D721Med (cell line): ENCODE measurements around the gene FCRL1.

ENCODE experiments used
- DNase-seq: peaks from one replicate; pipeline ENCODE4 v3.0.0; 2011; ENCODE audit warnings: low spot score; ENCODE audit not compliant: insufficient read length
- FAIRE-seq: peaks from 2 replicates; lab custom pipeline; 2011; peaks lifted over from hg19 to GRCh38; lab: Jason Lieb, UNC
- TF ChIP-seq, protein P1 (sequence below): IDR thresholded peaks from 2 replicates; pipeline ENCODE4 v1.5.1; 2012; ENCODE audit warnings: mild to moderate bottlenecking, control low read depth; ENCODE audit not compliant: insufficient read depth; ENCODE audit errors: missing control alignments

The FCRL1 gene, protein sequence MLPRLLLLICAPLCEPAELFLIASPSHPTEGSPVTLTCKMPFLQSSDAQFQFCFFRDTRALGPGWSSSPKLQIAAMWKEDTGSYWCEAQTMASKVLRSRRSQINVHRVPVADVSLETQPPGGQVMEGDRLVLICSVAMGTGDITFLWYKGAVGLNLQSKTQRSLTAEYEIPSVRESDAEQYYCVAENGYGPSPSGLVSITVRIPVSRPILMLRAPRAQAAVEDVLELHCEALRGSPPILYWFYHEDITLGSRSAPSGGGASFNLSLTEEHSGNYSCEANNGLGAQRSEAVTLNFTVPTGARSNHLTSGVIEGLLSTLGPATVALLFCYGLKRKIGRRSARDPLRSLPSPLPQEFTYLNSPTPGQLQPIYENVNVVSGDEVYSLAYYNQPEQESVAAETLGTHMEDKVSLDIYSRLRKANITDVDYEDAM

DNA sequence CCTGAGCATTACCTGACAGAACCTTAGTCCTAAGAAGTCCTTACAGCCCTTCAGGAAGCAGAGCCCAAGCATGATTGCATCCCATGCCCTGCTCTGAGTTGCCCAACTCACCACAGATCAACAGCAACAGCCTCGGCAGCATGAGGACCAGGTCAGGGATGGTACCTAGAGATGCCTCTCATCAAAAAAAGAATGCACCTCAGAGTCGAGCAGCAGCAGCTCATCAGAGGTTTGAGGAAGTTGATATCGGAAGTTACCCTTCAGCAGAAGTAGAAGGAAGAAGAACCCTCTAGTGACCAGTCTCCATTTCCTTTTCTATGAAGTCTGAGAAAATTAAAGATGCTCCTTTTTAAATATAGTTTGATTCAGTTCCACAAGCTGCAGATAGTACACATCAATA is at the start of gene FCRL1:
Gene FCRL1, minus strand, starts transcription at position 225 of the 400 bp plus-strand sequence. Its CDS starts 83 bp downstream, at position 142.
- DNase-seq (no peak), FAIRE-seq (no peak)
- TF ChIP-seq, protein P1, sequence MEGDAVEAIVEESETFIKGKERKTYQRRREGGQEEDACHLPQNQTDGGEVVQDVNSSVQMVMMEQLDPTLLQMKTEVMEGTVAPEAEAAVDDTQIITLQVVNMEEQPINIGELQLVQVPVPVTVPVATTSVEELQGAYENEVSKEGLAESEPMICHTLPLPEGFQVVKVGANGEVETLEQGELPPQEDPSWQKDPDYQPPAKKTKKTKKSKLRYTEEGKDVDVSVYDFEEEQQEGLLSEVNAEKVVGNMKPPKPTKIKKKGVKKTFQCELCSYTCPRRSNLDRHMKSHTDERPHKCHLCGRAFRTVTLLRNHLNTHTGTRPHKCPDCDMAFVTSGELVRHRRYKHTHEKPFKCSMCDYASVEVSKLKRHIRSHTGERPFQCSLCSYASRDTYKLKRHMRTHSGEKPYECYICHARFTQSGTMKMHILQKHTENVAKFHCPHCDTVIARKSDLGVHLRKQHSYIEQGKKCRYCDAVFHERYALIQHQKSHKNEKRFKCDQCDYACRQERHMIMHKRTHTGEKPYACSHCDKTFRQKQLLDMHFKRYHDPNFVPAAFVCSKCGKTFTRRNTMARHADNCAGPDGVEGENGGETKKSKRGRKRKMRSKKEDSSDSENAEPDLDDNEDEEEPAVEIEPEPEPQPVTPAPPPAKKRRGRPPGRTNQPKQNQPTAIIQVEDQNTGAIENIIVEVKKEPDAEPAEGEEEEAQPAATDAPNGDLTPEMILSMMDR: no peak

DNA sequence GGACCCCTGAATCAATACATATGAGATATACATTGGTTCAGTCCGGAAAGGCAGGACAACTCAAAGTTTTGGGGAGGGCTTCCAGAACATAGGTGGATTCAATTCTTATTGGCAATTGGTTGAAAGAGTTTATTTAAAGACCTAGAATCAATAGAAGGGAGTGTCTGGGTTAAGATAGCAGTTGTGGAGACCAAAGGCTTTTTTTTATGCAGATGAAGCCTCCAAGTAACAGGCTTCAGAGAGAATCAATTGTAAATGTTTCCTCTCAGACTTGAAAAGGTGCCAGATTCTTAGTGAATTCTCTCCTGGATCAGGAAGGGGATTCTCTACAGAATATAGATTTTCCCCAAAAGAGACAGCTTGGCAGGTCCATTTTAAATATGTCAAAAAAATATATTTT is 48.7 kb upstream of the FCRL1 start:
- TF ChIP-seq, protein P1: no peak
- FAIRE-seq (no peak), DNase-seq (no peak)

DNA sequence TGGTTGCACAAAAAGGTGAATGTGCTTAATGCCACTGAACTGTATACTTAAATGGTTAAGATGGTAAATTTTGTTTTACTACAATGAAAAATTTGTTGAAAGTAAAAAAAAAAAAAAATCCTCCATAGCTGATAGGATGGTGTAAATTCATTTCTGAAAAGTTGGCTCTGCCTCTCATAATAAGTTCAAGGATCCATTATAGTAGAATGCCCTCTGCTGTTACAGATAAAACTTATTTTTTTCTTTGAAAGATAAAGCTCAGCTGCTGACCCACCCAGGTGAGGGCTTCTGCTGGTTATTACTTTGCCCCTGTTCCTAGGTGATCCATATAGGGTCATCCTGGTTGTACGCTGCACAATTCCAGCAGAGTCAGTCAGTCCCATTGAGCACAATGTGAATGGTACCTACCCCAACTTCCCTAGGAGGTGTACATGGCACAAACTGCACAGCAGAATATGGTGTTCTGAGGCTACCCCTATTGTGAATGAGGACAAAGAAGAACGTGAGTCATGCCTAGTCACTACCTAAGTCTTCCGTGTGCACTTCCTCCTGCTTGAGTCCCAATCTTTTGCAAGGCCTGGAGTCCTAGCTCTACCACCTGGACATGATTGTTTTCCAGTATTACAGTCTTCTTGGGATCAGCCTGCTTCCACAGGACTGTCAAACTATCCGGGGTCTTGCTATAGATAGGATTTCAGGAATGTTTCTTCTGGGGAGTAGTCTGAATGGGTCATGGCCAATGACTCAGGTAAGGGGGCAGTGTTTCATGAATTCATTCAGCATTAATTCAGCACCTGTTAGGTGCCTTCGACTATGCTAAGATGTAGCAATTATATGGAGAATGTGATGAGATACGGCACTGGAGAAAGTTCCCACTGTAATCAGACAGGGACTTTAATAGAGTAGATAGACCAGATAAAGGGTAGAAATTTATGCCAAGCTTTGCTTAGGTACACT is 42.5 kb upstream of the FCRL1 start:
- FAIRE-seq (no peak), DNase-seq (no peak)

DNA sequence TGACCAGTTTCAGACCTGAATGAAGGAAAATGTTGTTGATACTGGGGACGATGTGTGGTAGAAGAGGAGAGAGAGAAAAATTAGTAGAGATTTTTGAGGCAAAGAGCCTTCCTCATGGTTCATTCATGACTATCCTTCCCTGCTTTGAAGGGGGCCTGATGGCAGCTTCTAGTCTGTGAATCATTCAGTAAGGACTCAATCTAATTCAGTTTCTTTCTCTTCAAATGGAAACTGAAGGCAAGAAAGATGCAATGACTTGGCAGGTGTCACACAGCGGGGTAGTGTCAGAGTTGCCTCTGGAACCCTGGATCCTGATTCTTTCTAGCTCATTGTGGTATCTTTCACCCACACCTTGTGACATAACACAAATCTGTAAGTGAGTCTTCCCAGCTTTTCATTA is 36.6 kb upstream of the FCRL1 start:
- DNase-seq (no peak), FAIRE-seq (no peak)
- TF ChIP-seq, protein P1: no peak

More for the DNA sequence above, 42.5 kb upstream of the FCRL1 start:
- TF ChIP-seq, protein P1: no peak

DNA sequence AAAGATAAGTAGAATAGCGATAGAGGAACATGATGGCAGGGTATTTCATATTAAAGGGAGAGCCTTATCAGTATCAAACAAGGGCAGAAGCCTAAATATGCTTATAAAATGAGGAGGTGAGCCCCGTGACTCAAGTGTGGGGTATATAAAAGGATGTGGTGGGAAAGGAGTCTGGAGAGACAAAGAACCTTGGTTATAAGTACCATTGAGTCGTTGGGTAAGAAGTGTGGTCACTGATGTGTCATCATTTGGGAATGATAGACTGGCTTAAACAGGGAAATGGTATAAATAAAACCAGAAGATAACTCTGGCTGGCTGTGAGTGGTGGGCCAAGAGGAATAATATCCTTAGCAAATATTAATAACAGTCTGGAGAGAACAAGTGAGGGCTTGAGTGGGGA is 32.6 kb upstream of the FCRL1 start:
- no peak for FAIRE-seq
- no peak for DNase-seq
- TF ChIP-seq, protein P1: no peak

DNA sequence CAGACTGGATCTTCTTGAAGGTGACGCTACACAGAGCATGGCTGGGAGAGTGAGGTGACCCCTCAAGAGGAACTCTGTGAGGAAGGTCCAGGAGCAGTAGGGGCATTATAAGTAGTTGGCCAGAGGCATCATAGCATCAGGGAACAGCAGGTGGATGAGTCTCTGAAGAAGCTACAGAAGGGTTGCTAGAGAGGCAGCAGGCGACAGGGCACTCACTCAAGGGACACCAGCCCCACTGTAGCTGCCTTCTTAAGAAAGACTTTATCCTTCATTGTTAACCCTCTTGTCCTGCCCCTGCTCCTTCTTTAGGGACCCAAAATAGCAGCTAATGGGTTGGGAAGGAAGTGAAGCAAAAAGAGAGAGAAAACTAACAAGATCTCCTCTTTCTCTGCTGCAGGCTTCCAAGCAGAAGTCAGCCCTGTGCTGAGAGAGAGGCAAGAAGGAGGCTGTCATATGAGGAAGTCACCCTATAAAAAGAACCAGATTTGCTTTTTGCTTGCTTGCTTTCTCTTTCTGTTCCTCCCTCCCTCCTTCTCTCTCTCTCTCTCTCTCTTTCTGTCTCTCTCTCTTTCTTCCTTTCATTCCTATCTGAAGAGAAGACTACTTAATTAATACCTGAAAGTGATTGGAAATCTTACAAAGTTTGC is 29.4 kb upstream of the FCRL1 start:
- no peak for FAIRE-seq
- TF ChIP-seq, protein P1: no peak

More for the DNA sequence above, 29.4 kb upstream of the FCRL1 start:
- no peak for DNase-seq
